Subcutaneous adipose tissue (tissue), 4 donors: ENCODE measurements around the gene TUBA4A. TPM values are rescaled to one million over a fixed set of nuclear protein-coding genes. Genes with fewer than 3 reads are reported as not detected.

Experiments
- total RNA-seq, 4 donors: library from RNA; depleted of rRNA; stranded (reverse); fragments of >200 nt; gene quantifications; one replicate each; pipeline ENCODE4 v1.1.0, GENCODE V29; 2016
- TF ChIP-seq, protein P1 (sequence below): fragments of 450-650 bp; IDR thresholded peaks from one replicate; pipeline ENCODE4 v1.5.1; 2016; ENCODE audit warnings: low read depth, mild to moderate bottlenecking, control low read depth, antibody characterized with exemption, moderate library complexity

Gene TUBA4A
- total RNA-seq, 4 donors from 2014 or later: 7.2 to 31.8 (median 9.2) TPM

DNA sequence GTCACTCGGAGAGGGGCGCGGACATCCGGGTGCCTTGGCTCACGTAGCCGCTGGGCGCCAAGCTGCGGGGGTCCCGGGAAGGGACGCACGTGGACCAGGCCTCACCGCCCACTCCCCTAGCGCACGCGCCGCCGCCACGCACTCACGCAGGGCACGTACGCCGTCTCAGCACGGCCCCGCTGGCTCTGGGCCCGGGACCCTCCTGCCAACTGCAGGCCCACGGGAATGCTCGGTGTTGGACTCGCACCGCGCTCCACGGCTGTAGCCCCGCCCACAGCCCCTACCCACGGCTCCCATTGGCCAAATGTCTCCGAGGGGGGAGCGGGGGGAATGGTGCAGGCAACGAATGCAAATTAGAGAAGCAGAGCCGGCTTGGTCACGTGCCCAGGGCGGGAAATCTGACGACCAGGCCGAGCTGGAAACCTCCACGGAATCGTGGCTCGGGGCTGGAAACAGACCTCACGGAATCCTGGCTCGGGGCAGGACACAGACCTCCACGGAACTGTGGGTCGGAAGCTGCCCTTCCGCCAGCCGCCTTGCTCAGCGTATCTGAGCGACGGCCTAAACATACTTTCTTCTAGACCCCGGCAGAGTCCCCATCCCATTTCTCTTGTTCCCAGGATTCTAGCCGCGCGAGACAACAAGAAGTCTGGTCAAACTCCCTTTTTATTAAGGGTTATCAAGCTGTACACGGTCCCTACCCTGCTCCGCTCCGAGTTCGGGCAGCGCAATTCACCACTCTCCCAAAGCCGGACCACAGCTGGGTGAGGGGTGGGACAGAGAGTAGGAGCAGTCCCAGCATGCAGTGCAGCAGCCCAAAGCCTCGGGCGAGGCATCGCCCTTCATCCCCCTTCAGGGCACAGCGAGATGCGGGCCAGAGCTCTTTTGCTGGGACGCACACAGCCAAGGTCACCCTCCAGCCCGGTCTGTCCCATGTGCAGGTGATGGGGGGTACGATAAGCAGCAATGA, 34.7 kb downstream of the TUBA4A start, which contains the start of gene ABCB6:
TSS of gene ABCB6 (minus strand) at position 227 of the 970 bp plus-strand sequence. CDS start 285 bp downstream, outside the sequence.
- TF ChIP-seq, protein P1, sequence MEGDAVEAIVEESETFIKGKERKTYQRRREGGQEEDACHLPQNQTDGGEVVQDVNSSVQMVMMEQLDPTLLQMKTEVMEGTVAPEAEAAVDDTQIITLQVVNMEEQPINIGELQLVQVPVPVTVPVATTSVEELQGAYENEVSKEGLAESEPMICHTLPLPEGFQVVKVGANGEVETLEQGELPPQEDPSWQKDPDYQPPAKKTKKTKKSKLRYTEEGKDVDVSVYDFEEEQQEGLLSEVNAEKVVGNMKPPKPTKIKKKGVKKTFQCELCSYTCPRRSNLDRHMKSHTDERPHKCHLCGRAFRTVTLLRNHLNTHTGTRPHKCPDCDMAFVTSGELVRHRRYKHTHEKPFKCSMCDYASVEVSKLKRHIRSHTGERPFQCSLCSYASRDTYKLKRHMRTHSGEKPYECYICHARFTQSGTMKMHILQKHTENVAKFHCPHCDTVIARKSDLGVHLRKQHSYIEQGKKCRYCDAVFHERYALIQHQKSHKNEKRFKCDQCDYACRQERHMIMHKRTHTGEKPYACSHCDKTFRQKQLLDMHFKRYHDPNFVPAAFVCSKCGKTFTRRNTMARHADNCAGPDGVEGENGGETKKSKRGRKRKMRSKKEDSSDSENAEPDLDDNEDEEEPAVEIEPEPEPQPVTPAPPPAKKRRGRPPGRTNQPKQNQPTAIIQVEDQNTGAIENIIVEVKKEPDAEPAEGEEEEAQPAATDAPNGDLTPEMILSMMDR: no peak

DNA sequence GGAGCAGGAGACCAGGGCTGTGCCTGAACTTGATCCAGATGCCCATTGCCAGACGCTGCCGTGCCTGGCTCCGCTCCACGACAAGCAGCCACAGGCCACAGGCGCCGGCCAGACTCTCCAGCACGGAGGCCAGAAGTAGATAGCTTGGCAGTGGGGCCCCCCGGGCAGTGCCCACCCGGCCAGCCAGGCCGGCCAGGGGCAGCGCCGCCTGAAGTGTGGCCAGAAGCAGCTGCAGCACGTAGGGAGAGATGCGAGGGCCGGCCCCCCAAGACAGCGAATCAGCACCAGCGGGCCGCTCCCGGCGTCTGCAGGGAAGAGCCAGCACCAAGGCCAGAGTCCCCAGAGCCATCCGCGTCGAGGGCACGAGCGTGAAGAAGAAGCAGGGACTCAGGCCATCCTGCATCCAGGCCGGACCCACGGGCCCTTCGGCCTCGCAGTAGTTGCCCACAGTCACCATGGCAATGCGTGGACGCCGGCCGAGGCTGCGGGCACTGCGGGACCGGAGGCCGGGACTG, 35.4 kb downstream of the TUBA4A start:
- TF ChIP-seq, protein P1: no peak

- TF ChIP-seq, protein P1: no peak
These were observed 37.2 kb downstream of the TUBA4A start for GRCh38 chr2:219216535-219216915.

- TF ChIP-seq, protein P1: no peak
These were observed 37.7 kb downstream of the TUBA4A start for GRCh38 chr2:219215871-219216534.

- TF ChIP-seq, protein P1: no peak
These were observed 38.9 kb downstream of the TUBA4A start for GRCh38 chr2:219214786-219215185.

DNA sequence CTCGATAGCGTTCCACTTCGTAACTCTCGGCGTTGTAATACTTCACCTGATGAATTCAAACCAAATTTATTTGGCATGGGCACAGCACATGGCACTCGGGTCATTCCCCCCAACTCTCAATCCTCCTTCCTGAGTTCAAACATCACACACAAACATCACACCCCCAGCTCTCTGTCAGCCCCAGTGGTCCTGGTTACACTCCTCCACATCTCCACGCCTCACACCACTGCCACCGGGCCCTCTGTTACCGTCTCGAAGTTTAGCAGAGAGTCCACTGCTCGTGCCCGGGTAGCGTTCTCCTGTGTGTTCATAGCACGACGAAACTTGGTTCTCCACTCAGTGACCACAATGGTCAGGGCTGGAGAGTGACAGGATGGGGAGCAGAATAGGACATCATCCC, 39.6 kb downstream of the TUBA4A start:
- TF ChIP-seq, protein P1: no peak

GRCh38 chr2:219213486-219214071, 40.1 kb downstream of the TUBA4A start:
- TF ChIP-seq, protein P1: no peak
